ENCODE results near the gene GBF1.
"Not testable (repeated sequence)": the region's sequence is repeated elsewhere in the genome, so short reads cannot be mapped to it uniquely, and the experiment has no call there.

Gene GBF1

DNA sequence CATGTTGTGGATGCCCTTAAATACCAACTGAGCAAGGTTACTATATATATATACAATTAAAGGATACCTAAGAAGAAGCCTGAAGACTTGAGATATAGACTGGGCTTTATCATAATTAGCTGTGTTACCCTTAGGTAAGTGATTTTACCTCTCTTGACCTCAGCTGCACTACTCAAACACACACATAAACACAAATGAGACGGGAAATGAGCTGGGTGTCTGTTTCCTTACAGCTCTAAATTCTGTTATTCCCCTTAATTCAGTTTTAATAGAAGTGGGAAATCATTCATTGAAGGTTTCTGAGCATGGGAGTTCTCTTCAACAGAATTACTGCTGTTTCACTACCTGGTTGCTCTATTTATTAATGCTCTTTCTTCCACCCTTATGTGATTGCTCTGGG, 60.7 kb downstream of the GBF1 start:
- no peak for DNase-seq

DNA sequence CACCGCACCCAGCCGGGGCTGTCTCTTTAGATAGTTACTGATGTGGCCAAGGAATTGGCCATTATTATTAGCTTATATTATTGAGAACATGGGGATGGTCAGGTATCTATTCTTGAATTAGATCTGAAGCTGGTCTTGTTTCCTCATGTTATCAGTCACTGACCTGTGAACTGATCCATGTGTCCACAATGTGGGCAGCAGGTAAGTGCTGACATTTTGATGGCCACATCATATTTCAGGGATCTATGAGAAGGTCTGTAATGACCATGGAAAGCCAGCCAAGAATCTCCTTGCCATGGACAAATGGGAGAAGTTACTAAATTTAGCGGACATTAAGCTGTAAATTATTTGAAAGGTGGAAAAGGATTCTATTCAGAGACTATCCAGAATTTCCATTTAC, 61.4 kb downstream of the GBF1 start:
- no peak for DNase-seq

DNA sequence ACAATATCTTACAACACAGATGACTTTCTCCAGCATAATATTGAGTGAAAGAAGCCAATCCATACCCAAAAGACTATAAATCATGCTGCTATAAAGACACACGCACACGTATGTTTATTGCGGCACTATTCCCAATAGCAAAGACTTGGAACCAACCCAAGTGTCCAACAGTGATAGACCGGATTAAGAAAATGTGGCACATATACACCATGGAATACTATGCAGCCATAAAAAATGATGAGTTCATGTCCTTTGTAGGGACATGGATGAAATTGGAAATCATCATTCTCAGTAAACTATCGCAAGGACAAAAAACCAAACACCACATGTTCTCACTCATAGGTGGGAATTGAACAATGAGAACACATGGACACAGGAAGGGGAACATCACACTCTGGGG, 63.0 kb downstream of the GBF1 start:
- not testable (repeated sequence) for DNase-seq

DNA sequence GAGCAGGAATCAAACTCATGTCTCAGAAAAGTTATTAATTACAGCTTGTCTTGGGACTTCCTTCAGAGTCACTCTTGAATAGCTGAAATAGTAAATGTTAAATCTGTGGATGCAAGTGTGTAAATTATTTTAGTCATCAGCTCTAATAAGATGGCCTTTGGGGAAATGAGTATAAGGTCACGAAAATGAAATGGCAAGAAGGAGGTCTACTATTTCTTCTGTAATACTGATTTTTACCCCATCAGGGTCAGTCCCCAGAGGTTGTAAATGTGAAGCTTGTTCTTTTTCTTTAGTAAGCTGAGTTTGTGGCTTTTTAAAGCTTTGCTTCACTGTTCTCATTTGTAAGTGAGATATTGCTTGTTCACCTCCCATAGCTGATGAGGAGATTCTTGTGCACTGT, 63.9 kb downstream of the GBF1 start:
- DNase-seq: no peak

DNA sequence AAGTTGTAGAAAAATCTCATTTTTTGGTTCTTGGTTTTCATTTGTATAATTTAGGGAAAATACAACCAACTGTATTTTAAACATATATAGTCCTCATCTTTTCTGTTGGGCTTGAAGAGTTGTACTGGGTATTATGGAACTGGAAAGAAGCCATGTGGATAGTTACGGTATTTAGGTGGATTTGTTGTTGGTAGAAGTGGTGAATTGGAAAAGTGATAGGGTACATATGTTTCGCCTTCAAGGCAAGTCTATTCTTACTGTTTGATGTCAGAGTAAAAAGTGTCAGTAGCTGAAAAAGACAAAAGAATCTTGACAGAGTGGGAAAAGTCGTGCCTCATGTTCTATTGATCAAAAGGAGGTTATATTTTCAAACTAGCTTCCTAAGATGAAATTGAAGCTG, 64.6 kb downstream of the GBF1 start:
- DNase-seq: no peak

DNA sequence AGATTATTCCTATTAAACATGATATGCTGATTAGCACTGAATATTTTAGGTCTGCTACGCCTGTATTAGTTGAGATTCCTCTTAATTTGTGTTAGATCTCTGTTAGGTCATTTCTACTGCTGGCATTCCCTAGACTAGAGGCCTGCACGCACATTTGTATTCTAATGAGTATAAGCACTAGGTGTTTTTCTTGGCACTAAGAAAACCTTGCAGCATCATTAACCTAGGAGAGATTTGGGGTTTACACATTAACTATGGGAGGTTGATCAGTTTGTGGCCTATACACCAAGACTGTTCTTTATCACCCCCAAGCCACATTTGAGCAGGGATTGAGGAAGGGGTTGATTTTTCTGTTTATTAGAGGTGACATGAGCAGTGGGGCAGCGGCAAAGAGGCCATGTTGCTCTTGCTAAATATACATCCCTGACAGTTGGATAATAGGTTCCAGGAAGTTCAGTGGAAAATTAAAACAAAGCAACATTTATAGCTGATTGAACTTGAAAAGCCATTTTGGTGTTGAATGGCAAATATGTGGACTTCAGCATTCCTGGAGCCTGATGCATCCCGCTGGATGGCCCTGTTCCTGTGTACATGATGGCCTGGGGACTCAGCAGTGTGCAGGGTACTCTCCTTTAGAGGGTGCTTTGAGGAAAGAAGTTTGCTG, 65.2 kb downstream of the GBF1 start:
- DNase-seq: no peak

DNA sequence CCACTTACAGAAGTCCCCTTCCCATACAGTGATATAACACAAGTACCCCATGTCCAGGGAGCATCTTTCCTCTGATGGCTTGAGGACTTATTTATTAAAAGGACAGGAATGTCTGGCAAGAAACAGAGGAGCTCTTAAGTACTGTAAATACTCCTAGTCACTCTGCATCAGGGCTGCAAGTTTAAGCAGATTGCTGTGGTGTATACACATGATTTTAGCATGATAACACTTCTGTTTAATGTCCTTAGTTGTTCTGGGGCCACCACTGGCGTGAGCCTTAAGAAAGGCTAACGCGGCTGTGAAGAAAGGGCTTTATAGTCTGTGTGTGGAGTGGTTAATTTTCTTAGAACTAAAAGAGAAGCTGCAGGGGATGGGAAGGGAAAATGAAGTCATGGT, 65.7 kb downstream of the GBF1 start:
- no peak for DNase-seq

DNA sequence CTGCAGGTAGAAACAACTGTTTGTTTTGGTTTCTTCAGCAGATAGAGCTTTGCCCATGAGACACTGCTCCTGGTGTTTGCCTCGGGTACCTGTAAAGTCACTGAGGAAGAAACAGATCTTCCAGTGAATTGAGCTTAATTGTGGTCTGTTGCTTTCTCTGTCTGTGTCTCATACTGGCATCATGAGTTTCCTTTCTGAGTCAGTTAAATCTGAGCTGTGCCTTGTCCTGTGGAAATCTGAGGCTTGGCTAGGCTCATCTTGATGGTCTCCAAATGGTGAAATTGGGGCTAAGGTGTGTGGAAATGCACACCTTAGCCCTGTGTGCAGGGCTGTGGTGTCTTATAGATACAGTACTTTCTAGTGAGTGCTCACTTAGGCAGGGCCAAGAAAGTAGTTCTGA, 67.4 kb downstream of the GBF1 start:
- no peak for DNase-seq

DNA sequence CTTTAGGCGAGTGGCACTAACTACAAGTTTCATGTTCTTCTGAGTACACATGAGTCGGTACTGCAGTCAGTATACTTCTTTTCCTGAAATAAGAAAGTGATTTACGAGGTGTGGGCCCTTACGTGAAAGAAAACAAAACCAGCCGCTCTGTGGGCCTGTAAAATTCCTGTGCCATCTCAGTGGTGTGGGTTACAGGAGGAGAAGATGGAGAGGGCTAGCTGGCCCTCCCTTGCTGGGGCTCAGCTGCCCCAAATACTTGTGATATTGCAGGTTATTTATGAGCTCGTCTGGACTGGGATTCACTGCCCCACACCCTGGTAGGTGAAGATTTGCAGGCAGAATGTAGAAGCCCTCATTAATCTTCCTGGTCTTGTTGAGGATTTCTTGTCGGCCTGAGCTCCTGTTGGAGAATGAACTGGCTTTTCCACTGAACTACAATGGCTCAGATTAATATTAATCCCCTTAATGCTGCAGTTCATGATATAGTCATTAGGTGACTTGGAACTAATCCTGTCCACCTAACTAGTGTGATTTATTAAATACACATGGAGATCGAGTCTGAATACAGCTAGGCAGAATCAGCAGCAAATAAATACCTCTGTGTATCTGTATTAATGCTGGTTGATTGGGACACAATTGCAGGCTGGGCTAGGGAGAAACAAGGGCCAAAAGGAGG, 68.0 kb downstream of the GBF1 start:
- no peak for DNase-seq

DNA sequence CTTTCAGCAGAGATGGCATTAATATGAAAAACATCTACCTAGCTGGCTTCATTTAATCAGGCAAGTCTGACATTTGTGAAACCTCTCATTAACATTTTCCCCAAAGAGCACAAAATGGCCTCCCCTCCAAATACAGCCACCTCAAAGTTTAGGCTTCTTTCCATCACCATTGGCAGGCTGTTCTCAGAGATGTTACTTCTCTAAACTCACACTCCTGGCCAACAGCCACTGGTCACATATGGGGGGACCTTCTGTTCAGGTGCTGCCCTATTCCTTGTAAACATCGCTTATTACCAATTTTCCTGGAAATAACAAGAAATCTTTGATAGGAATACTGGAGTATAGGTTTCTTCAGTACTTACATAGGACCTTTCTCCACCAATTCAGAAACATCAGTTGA, 69.5 kb downstream of the GBF1 start:
- DNase-seq: no peak

DNA sequence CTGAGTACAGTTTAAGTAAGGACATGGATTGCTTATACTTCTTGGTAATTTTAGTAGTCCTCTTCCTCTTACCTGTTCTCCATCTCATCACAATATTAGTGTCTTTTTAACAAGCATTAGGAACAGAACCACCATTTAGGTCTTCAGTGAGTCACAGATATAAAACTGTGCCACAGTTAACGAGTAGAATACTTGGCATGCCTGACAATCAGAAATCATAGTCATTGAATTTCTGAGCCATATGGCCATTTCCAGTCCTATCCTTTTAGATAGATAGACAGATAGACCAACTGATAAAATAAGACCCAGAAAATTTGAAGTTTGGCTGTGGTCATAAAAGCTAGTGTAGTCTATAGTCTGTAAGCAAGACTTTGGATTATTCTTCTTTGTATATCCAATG, 71.1 kb downstream of the GBF1 start:
- DNase-seq: no peak

DNA sequence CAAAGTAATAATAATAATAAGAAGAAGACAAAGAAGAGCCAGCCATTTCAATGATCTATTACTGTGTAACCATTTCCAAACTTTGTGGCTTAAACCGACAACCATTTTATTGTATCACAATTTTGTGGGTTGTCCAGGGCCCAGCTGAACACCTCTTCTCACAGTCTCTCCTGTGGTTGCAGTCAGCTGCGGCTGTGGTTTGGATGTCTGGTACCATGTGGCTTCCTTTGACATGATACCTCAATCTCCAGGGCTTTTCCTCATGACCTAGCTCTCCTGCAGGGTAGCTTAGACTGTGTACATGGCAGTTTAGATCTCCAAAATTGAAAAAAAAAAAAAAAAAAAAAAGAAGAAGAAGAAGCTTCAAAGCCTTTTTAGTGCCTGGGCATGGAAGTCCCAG, 77.6 kb downstream of the GBF1 start:
- DNase-seq: no peak

DNA sequence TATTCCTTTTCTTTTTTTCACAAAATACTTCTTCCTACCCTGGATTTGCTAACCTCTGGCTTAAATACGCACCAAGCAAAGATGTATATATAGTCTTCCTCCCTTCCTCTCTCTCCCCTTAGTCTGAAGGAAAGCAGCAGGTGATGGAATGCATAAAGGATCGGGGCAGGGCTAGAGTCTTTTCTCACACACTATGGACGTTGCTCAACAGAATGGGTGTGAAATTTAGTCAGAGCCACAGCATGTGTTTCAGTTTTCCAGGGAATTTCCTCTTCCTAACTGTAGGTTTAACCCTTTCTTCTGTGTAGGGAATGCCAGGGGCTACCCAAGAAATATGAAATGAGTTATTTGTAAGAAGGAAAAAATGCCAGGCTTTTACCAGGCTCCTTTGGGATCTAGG, 78.7 kb downstream of the GBF1 start:
- DNase-seq: no peak

DNA sequence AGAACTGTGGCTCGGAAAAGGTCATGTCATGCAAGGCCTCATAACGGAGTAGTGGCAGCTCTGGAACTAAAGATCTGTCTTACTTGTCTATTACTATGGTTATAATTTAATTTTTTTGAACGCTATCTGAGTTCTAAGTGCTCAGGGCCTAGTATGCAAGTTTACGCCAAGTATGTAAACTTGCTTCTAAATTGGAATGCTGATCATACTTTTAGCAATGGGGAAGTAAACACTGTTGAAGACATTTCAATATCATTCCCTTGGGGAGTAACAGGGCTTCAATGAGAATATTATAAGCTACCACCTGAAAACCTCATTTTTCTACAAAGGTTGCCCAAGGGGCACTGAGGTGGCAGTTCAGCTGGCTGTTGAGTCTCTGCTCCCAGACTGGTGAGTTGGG, 80.7 kb downstream of the GBF1 start:
- DNase-seq: no peak

DNA sequence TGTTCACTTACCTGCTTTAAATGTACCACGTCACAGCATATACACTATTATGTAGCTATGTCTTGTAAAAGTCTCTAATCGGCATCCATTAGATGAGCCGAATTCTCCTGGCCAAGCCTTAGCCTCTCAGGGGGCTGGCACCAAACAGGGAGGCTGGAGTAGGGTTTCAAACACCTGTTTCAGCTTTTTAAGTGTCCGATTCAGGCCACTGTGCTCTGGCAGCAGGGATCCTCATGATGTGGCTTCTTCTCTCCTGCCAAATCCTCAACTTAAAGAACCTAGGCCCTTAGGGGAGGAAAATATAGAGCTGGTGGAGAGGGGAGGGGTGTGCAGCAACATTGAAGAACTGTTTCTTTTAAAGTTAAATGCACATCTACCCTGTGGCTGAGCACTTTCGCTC, 81.7 kb downstream of the GBF1 start:
- DNase-seq: no peak

DNA sequence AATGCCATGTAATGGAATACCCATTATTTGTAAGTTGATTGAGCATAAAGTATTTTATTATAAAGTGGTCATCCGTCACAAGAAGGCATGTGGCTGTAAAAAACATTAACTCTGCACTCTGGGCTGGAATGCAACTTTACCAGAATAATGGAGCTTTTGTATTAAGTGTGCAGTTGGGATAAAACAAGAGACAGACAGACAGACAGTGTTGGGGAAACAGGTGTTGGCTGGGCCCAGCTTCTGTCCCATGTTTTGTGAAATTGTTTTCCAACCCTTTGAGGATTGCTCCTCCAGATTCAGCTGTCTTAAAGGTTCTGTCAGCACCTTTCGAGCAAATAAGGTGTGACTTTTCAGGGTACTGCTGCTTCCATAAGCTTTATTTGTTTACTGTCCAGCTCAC, 82.3 kb downstream of the GBF1 start:
- DNase-seq: no peak

DNA sequence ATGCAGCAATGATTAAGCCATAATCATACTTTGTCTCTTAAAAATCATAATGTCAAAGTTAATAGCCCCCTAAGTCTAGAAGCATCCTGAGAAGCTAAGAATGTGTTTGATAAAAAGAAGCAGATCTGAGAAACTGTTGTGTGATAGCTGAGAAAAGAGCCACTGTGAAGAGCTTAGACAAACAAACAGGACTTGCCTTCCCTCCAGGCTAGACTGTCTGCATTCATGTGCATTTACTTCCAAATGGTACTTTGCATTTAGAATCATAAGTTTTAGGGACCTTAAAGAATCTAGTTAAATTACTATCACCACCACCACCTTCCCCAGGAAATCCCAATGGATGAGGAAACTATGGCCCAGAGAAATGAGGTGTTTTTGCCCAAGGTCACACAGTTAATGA, 87.4 kb downstream of the GBF1 start:
- DNase-seq: no peak

DNA sequence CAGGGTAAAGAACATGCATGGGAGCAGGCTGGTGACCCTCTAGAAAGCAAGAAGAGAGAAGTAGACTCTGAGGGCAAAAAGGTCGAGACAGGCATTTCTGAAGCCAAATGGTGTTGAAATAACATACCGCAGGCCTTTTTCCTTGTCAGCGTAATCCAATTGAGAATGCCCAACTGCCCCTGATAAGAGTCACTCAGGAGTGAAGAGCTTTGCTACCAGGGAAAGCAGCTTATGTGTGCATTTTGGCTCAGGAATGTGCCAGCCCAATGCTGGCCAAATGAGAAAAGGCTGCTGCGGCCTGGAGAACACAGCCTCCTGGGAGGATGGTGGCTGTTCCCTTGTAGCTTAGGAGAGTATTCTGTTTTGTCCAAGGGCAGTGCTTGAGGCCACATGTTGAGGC, 88.8 kb downstream of the GBF1 start:
- DNase-seq: no peak

DNA sequence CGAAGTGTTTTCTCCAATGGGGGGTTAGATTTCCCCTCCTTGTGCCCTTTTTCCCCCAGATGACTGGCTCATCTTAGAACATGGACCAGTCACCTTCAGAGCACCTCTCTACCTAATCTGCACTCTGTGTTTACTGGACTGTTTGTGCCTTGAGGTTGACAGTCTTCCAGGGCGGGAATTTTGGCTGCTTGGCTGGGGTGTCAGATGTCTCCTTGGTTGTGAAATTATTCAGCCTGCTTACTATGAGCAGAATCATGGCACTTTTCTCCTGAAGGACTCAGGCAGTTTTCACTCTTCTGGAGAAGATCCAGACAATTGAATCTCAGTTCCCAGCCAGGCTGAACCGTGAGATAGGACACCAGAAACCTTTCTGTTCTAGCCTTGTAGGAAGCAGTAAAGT, 89.9 kb downstream of the GBF1 start:
- DNase-seq: no peak

DNA sequence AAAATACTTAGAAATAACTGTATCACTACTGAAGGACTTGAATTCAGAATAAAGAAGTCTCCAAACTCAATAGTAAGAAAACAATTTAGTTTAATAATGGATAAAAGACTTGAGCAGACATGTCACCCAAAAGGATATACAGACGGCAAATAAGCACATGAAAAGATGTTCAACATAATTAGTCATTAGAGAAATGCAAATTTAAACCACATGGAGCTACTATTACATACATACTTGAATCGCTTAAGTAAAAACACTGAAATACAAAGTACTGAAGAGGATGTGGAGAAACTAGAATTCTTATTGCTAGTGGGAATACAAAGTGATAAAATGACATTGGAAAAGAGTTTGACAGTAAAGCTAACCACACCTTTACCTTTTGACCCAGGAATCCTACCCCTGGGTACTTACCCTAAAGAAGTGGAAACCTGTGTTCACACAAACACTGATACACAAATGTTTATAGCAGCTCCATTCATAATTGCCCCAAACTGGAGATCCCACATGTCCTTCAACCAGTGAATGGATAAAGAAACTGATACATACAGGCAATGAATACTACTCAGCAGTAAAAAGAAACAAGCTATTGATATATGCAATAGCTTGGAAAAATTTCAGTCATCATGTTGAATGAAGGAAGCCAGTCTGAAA, 95.8 kb downstream of the GBF1 start:
- no peak for DNase-seq

DNA sequence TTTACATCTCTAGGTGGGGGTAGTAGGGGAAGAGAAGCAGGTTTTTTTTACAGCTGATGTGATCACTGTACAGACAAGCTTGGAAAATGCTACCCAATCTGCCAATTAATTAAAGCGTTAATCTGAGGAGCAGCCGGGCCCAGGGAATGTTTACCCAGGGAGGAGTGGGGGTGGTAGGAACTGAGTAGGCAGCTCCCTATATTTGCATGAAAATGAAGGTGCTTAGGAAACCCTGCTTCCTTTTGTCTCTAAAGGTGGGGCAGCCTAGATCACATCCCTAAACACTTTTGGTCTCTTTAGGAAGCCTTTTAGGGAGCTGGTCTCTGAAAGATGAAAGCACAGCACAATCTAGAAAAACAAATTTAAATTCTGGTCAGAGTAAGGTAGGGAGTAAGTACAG, 97.1 kb downstream of the GBF1 start:
- no peak for DNase-seq

DNA sequence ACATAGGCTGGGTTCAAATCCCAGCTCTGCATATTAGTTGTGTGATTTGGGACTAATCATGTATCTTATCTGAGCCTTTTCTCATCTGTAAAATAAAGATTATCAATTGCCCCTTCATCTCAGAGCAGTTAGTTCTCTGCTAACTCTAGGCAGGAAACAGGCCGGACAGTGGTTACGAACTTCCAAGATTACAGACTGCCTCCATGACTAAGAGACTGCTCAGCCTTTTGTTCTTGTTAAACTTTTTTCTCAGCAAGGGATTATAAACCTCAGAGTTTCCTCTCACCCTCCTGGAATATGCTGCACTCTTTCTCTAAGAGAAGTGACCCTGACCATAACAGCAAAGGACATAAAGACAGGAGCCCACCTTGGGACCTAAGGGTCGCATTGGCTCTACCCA, 97.6 kb downstream of the GBF1 start:
- DNase-seq: no peak

DNA sequence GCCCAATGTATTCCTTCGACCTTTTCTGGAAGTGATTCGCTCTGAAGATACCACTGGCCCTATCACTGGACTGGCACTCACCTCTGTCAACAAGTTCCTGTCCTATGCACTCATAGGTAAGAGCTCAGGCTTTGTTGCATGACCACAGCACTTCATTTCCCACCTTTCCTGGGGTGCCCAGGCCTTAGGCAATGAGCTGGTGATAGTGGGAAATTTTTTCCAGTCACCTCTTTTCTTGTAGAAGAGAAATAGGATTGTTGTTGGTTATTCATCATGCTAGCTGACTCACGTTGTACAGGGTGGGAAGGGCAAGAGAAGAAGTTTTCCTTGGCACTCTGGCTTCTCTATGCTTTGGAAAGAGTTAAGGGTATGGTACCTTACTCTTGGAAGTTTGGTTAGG, 98.7 kb downstream of the GBF1 start:
- DNase-seq: no peak

DNA sequence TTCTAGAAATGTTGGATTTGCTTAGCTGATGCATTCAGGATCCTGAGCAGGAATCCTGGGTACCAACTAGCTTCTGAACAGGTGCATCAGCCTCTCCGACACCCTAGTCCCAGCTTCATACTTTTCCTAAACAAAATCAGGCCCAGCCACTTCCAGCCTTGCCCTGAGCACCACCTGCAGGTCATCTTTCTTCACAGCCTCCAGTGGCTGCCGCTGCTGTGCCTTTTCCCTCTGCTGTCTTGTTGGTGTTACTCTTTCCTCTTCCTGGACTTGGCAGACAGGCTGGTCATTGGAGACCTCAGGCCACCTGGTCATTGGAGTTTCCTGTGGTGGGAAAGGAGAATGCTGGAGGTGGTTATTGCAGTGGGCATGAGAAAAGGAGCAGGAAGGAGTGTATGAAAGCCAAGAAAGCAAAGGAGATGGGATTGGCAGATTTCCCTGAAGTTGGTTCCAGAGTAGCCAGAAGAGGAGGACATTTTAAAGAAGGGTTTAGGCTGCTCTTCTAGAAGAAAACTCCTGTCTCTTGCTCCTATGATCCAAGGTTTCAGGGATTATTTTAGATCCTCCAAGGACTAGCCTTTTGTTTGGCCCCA, 102.0 kb downstream of the GBF1 start:
- no peak for DNase-seq
